ENCODE data around the gene RXRG. TPM values are rescaled to one million over a fixed set of nuclear protein-coding genes. Genes with fewer than 3 reads are reported as not detected.

Gene RXRG
- total and polyA plus RNA-seq, 9 of the 15 experiments (the other 6 are each of a cell fraction or from before 2014, with no cell fraction given), result not detected

- 2% methylated on average over 3 of the region's 3 CpGs for WGBS (ENCODE audit: insufficient coverage, low coverage, missing lambda C conversion rate)
- DNase-seq (ENCODE audit: extremely low read depth in 1 of 4, low spot score in 3 of 4) (no peak), ATAC-seq (no peak)
These were observed 41.7 kb upstream of the RXRG start for GRCh38 chr1:165486663-165487062.

GRCh38 chr1:165485716-165486115 lies 40.8 kb upstream of the RXRG start:
- ATAC-seq (peak; percentile 46; the same call in 2 of the 3 replicates), DNase-seq (ENCODE audit: extremely low read depth in 1 of 4, low spot score in 3 of 4) (peak in 2 of 4 experiments; percentile 19 to 21), FAIRE-seq (no peak)
- CTCF ChIA-PET (ENCODE audit: low intra/inter-chr PET ratio), result interaction anchor here (0.6 kb wide), 1 partner anchor 447 kb away, joined by 3 read pairs; no protein-coding TSS in a partner anchor
- in situ Hi-C loops (cut with MboI), result no loop called here
- no peaks in the 10 kb centered on the region for H3K4me1 ChIP-seq (replicated peaks in 1 of 2; ENCODE audit: control insufficient read depth in 2 of 2, insufficient read depth in 2 of 2, low read length in 2 of 2)
- no peaks in the 10 kb centered on the region for H3K9me1 ChIP-seq (ENCODE audit: control insufficient read depth, insufficient read depth, low read length)
- no peak overlapping the region for H3K27ac ChIP-seq (ENCODE audit: extremely low read depth, low read depth, low read length)
- no peak overlapping the region for H2AFZ ChIP-seq (ENCODE audit: low read depth, low read length)
- no peaks in the 10 kb centered on the region for H3K27me3 ChIP-seq (ENCODE audit: control insufficient read depth in 2 of 2, insufficient read depth in 2 of 2, low read length in 2 of 2)
- WGBS (ENCODE audit: insufficient coverage, low coverage, missing lambda C conversion rate), result 2% methylated on average over 5 of the region's 5 CpGs
- no peaks in the 10 kb centered on the region for H3K79me2 ChIP-seq (ENCODE audit: control insufficient read depth, insufficient read depth, low read length)
- no TSS peak for BruUV-seq (replicated peaks)
- no peak overlapping the region for H3K4me2 ChIP-seq (ENCODE audit: insufficient read depth, low read length)
- no peaks in the 10 kb centered on the region for H3K9me3 ChIP-seq (replicated peaks; ENCODE audit: control insufficient read depth, insufficient read depth, low read depth, low read length)
- H4K20me1 ChIP-seq (replicated peaks; ENCODE audit: control insufficient read depth, insufficient read depth, low read length), result no peaks in the 10 kb centered on the region
- H3K4me3 ChIP-seq, result no peak overlapping the region
- intact Hi-C loops (cut with micrococcal nuclease), result no loop called here
- no peak overlapping the region for H3K9ac ChIP-seq (ENCODE audit: insufficient read depth in 1 of 2, low read depth in 2 of 2, low read length in 2 of 2)
- H3K36me3 ChIP-seq (ENCODE audit: control insufficient read depth, insufficient read depth, low read length), result no peaks in the 10 kb centered on the region
- POLR2A ChIA-PET, result interaction anchor here (0.7 kb wide), 1 partner anchor 94 kb away, joined by 3 read pairs; no protein-coding TSS in a partner anchor
- peak; percentile 38; the same call in 1 of the 2 replicates for TF ChIP-seq TEAD4 (IDR thresholded peaks at IDR 0.05; ENCODE audit: low read length)
- TF ChIP-seq TEAD4 (CRISPR knock-in tag; IDR thresholded peaks at IDR 0.05; ENCODE audit: borderline replicate concordance), result no peak
- TF ChIP-seq ELF1 (tag; IDR thresholded peaks at IDR 0.05), result no peak
- no peak for TF ChIP-seq ATF1 (CRISPR knock-in tag; IDR thresholded peaks at IDR 0.05)
- TF ChIP-seq ATF1 (tag; IDR thresholded peaks at IDR 0.05), result peak; percentile 36; the same call in 1 of the 2 replicates
- no peak for TF ChIP-seq NR2C2 (CRISPR knock-in tag; IDR thresholded peaks at IDR 0.05)
- peak; percentile 19; the same call in 1 of the 2 replicates for TF ChIP-seq NR2C2 (tag; IDR thresholded peaks at IDR 0.05)
- peak; percentile 8; the same call in 1 of the 2 replicates for TF ChIP-seq EP300 (IDR thresholded peaks at IDR 0.05; ENCODE audit: low read length)
- peak; percentile 83; the same call in 1 of the 2 replicates for TF ChIP-seq TCF7 (IDR thresholded peaks at IDR 0.05; ENCODE audit: borderline replicate concordance)
- TF ChIP-seq, protein P1, sequence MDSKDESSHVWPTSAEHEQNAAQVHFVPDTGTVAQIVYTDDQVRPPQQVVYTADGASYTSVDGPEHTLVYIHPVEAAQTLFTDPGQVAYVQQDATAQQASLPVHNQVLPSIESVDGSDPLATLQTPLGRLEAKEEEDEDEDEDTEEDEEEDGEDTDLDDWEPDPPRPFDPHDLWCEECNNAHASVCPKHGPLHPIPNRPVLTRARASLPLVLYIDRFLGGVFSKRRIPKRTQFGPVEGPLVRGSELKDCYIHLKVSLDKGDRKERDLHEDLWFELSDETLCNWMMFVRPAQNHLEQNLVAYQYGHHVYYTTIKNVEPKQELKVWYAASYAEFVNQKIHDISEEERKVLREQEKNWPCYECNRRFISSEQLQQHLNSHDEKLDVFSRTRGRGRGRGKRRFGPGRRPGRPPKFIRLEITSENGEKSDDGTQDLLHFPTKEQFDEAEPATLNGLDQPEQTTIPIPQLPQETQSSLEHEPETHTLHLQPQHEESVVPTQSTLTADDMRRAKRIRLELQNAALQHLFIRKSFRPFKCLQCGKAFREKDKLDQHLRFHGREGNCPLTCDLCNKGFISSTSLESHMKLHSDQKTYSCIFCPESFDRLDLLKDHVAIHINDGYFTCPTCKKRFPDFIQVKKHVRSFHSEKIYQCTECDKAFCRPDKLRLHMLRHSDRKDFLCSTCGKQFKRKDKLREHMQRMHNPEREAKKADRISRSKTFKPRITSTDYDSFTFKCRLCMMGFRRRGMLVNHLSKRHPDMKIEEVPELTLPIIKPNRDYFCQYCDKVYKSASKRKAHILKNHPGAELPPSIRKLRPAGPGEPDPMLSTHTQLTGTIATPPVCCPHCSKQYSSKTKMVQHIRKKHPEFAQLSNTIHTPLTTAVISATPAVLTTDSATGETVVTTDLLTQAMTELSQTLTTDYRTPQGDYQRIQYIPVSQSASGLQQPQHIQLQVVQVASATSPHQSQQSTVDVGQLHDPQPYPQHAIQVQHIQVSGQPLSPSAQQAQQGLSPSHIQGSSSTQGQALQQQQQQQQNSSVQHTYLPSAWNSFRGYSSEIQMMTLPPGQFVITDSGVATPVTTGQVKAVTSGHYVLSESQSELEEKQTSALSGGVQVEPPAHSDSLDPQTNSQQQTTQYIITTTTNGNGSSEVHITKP (IDR thresholded peaks at IDR 0.05; ENCODE audit: partially characterized antibody), result no peak
- TF ChIP-seq MEF2A (IDR thresholded peaks at IDR 0.05; ENCODE audit: control insufficient read depth, low read depth, low read length), result peak; percentile 44; the same call in 1 of the 2 replicates

More at GRCh38 chr1:165486663-165487062, 41.7 kb upstream of the RXRG start:
- H3K27me3 ChIP-seq (ENCODE audit: control insufficient read depth in 2 of 2, insufficient read depth in 2 of 2, low read length in 2 of 2), result no peaks in the 10 kb centered on the region
- H3K36me3 ChIP-seq (ENCODE audit: control insufficient read depth, insufficient read depth, low read length), result no peaks in the 10 kb centered on the region
- H2AFZ ChIP-seq (ENCODE audit: low read depth, low read length), result no peak overlapping the region
- H3K27ac ChIP-seq (ENCODE audit: extremely low read depth, low read depth, low read length), result no peak overlapping the region
- ChIA-PET CTCF (ENCODE audit: low intra/inter-chr PET ratio) (no interaction called here), POLR2A (no interaction called here)
- no peak overlapping the region for H3K4me3 ChIP-seq
- intact Hi-C loops (cut with micrococcal nuclease) (no loop called here), in situ Hi-C loops (cut with MboI) (no loop called here)
- no peaks in the 10 kb centered on the region for H3K9me3 ChIP-seq (replicated peaks; ENCODE audit: control insufficient read depth, insufficient read depth, low read depth, low read length)
- BruUV-seq (replicated peaks), result no TSS peak
- no peaks in the 10 kb centered on the region for H4K20me1 ChIP-seq (replicated peaks; ENCODE audit: control insufficient read depth, insufficient read depth, low read length)
- H3K9me1 ChIP-seq (ENCODE audit: control insufficient read depth, insufficient read depth, low read length), result no peaks in the 10 kb centered on the region
- no peak overlapping the region for H3K9ac ChIP-seq (ENCODE audit: insufficient read depth in 1 of 2, low read depth in 2 of 2, low read length in 2 of 2)
- no peak overlapping the region for H3K4me2 ChIP-seq (ENCODE audit: insufficient read depth, low read length)
- TF ChIP-seq ZNF79 (CRISPR knock-in tag; IDR thresholded peaks at IDR 0.05; ENCODE audit: low read depth) (no peak), ZNF668 (CRISPR knock-in tag; IDR thresholded peaks at IDR 0.05) (no peak), PHF21A (IDR thresholded peaks at IDR 0.05; ENCODE audit: borderline replicate concordance, low read depth) (no peak), CHD2 (IDR thresholded peaks at IDR 0.05; ENCODE audit: low read depth, low read length) (no peak)
- no peak for FAIRE-seq
- no peaks in the 10 kb centered on the region for H3K4me1 ChIP-seq (replicated peaks in 1 of 2; ENCODE audit: control insufficient read depth in 2 of 2, insufficient read depth in 2 of 2, low read length in 2 of 2)
- H3K79me2 ChIP-seq (ENCODE audit: control insufficient read depth, insufficient read depth, low read length), result no peaks in the 10 kb centered on the region
